ENCODE results near the gene TMEM120B. TPM values are rescaled to one million over a fixed set of nuclear protein-coding genes. Genes with fewer than 3 reads are reported as not detected.

TMEM120B gene
- total RNA-seq, 1 experiment from 2014 or later = 20.5 TPM

DNA sequence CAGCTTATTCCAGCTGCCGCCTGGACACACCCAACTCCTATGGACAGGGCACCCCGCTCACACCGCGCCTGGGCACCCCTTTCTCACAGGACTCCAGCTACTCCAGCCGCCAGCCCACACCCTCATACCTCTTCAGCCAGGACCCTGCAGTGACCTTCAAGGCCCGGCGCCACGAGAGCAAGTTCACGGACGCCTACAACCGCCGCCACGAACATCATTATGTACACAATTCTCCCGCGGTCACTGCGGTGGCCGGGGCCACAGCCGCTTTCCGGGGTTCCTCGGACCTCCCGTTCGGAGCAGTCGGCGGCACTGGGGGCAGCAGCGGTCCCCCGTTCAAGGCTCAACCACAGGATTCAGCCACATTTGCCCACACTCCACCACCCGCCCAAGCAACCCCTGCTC, 97.2 kb downstream of the TMEM120B start:
- RAD21 ChIA-PET (ENCODE audit: low non-redundant PET in 1 of 2, low total read pairs in 2 of 2, uncharacterized antibody in 2 of 2, unreplicated experiment in 2 of 2) = no interaction called here
- H3K4me3 ChIP-seq (replicated peaks in 1 of 2; ENCODE audit: low read depth in 1 of 2, low read length in 2 of 2) = no peak overlapping the region
- no peaks in the 10 kb centered on the region for H3K27me3 ChIP-seq (ENCODE audit: insufficient read depth, low read length)
- CTCF ChIA-PET = interaction anchor here (3.3 kb wide), 1 partner anchor 14 kb away, joined by 149 read pairs; the partner anchor contains the start of gene RHOF
- TF ChIP-seq RAD21 (IDR thresholded peaks at IDR 0.05; ENCODE audit: low read depth) = no peak
- TF ChIP-seq, protein P1, sequence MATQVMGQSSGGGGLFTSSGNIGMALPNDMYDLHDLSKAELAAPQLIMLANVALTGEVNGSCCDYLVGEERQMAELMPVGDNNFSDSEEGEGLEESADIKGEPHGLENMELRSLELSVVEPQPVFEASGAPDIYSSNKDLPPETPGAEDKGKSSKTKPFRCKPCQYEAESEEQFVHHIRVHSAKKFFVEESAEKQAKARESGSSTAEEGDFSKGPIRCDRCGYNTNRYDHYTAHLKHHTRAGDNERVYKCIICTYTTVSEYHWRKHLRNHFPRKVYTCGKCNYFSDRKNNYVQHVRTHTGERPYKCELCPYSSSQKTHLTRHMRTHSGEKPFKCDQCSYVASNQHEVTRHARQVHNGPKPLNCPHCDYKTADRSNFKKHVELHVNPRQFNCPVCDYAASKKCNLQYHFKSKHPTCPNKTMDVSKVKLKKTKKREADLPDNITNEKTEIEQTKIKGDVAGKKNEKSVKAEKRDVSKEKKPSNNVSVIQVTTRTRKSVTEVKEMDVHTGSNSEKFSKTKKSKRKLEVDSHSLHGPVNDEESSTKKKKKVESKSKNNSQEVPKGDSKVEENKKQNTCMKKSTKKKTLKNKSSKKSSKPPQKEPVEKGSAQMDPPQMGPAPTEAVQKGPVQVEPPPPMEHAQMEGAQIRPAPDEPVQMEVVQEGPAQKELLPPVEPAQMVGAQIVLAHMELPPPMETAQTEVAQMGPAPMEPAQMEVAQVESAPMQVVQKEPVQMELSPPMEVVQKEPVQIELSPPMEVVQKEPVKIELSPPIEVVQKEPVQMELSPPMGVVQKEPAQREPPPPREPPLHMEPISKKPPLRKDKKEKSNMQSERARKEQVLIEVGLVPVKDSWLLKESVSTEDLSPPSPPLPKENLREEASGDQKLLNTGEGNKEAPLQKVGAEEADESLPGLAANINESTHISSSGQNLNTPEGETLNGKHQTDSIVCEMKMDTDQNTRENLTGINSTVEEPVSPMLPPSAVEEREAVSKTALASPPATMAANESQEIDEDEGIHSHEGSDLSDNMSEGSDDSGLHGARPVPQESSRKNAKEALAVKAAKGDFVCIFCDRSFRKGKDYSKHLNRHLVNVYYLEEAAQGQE (IDR thresholded peaks at IDR 0.05; ENCODE audit: low read depth) = no peak
- TF ChIP-seq ZFX (IDR thresholded peaks at IDR 0.05) = no peak
- no peak for TF ChIP-seq EZH2phosphoT487 (IDR thresholded peaks at IDR 0.05; ENCODE audit: borderline replicate concordance)
- peaks cover 13 to 43% of the 10 kb centered on the region in 2 experiments for H3K4me1 ChIP-seq (ENCODE audit: control insufficient read depth in 1 of 2, insufficient read depth in 2 of 2, low read length in 2 of 2)
- no TSS peak for BruUV-seq (replicated peaks)
- H3K9me3 ChIP-seq (ENCODE audit: control insufficient read depth in 1 of 2, insufficient read depth in 1 of 2, low read depth in 1 of 2, low read length in 2 of 2) = no peaks in the 10 kb centered on the region
- no peak overlapping the region for H3K4me2 ChIP-seq (ENCODE audit: low read length)
- H3K36me3 ChIP-seq (ENCODE audit: control insufficient read depth in 1 of 2, insufficient read depth in 2 of 2, low read length in 2 of 2) = peaks cover 14 to 31% of the 10 kb centered on the region in 2 experiments; a peak in 3 of 4 replicates
- ATAC-seq (no peak), DNase-seq (ENCODE audit: low read depth, low spot score) (no peak)
- no peak overlapping the region for H3K9ac ChIP-seq (ENCODE audit: low read length)
- no peak overlapping the region for H2AFZ ChIP-seq (ENCODE audit: low read depth, low read length, poor library complexity, severe bottlenecking)
- H3K9me2 ChIP-seq (ENCODE audit: insufficient read depth) = no peaks in the 10 kb centered on the region
- H4K20me1 ChIP-seq (ENCODE audit: insufficient read depth) = no peaks in the 10 kb centered on the region
- no peak overlapping the region; the same call in 1 of the 2 replicates for H3K27ac ChIP-seq (ENCODE audit: low read depth, low read length)
- H3K79me2 ChIP-seq (ENCODE audit: insufficient read depth, low read length) = peaks cover 86% of the 10 kb centered on the region
- intact Hi-C loops (cut with micrococcal nuclease) = no loop called here
- POLR2A ChIA-PET = interaction anchor here (0.6 to 3.5 kb wide), 2 partner anchors 15 to 24 kb away, joined by 3 to 26 read pairs; partner anchors contain the start of gene RHOF

Measured in HCT116 (cell line).